Endothelial cell of umbilical vein (primary cell): ENCODE data around the gene INTS1. TPM values are rescaled to one million over a fixed set of nuclear protein-coding genes. Genes with fewer than 3 reads are reported as not detected.

Experiments used
- BruUV-seq: library from RNA; stranded (reverse); fragments of 400-500 nt; replicated peaks from 2 replicates; lab custom pipeline; 2021; lab: Mats Ljungman, UMichigan
- CTCF ChIA-PET: fragments of 300-600, 350-600 bp; sonication (Branson Sonifier 250); formaldehyde crosslinking; loops from one replicate; lab custom pipeline; 2021; ENCODE audit warnings: antibody characterized with exemption, inconsistent platforms; lab: Charles Lee
- POLR2A ChIA-PET: fragments of 300-600, 350-600 bp; sonication (Branson Sonifier 250); formaldehyde crosslinking; loops from one replicate; lab custom pipeline; 2021; ENCODE audit warnings: antibody characterized with exemption, inconsistent platforms; lab: Charles Lee
- DNase-seq: peaks from one replicate; pipeline ENCODE4 v3.0.0-alpha.2; 2011; ENCODE audit warnings: low read depth, low spot score
- FAIRE-seq: peaks from 2 replicates; lab custom pipeline; 2011; peaks lifted over from hg19 to GRCh38; lab: Jason Lieb, UNC
- H2AFZ ChIP-seq: 2 replicates; pipeline ENCODE4 v1.6.0; 2012; ENCODE audit warnings: low read depth, low read length, control low read depth, inconsistent platforms
- H3K27ac ChIP-seq: 2 replicates; pipeline ENCODE4 v1.5.1; 2011; ENCODE audit warnings: low read depth, mild to moderate bottlenecking, control low read depth, low read length, moderate library complexity; ENCODE audit not compliant: insufficient read depth
- H3K27me3 ChIP-seq, 2 experiments: 2 replicates each; pipeline versions ENCODE4 v1.6.0 to v1.6.1; 2011; ENCODE audit warnings: low read length in 2 of 2, mixed read lengths in 1 of 2; ENCODE audit not compliant: control insufficient read depth in 2 of 2, insufficient read depth in 2 of 2
- H3K36me3 ChIP-seq, 2 experiments: 2 replicates in 1 of 2; 3 replicates in 1 of 2; pipeline ENCODE4 v1.5.1; 2011; ENCODE audit warnings: low read length in 2 of 2, mild to moderate bottlenecking in 1 of 2, moderate library complexity in 1 of 2; ENCODE audit not compliant: control insufficient read depth in 2 of 2, insufficient read depth in 2 of 2; ENCODE audit errors: extremely low read depth in 1 of 2
- H3K4me1 ChIP-seq: 3 replicates; pipeline ENCODE4 v1.5.1; 2011; ENCODE audit warnings: mild to moderate bottlenecking, low read length; ENCODE audit not compliant: control insufficient read depth, insufficient read depth; ENCODE audit errors: extremely low read depth
- H3K4me2 ChIP-seq: 2 replicates; pipeline ENCODE4 v1.6.1; 2011; ENCODE audit warnings: low read length, control low read depth, mixed read lengths; ENCODE audit not compliant: insufficient read depth
- H3K4me3 ChIP-seq, 3 experiments: fragments of 200-600 bp in 1 of 3; sonication (generic), shearing (Covaris generic) in 1 of 3; replicated peaks in 1 of 3; 2 replicates each; pipeline ENCODE4 v1.5.1; 2011 to 2016; ENCODE audit warnings: control low read depth in 3 of 3, low read length in 3 of 3, mild to moderate bottlenecking in 2 of 3, inconsistent platforms in 1 of 3, low read depth in 1 of 3, moderate library complexity in 1 of 3; ENCODE audit not compliant: insufficient read depth in 1 of 3
- H3K79me2 ChIP-seq: 2 replicates; pipeline ENCODE4 v1.6.0; 2012; ENCODE audit warnings: low read length, inconsistent platforms; ENCODE audit not compliant: control insufficient read depth, insufficient read depth
- H3K9ac ChIP-seq: replicated peaks from 2 replicates; pipeline ENCODE3; 2011; ENCODE audit warnings: low read length, control low read depth; ENCODE audit not compliant: insufficient read depth; ENCODE audit errors: extremely low read depth
- H3K9me1 ChIP-seq: replicated peaks from 3 replicates; pipeline ENCODE4 v1.6.0; 2011; ENCODE audit warnings: mild to moderate bottlenecking, low read length; ENCODE audit not compliant: control insufficient read depth, insufficient read depth; ENCODE audit errors: extremely low read depth
- H3K9me3 ChIP-seq: replicated peaks from 2 replicates; pipeline ENCODE4 v1.5.1; 2012; ENCODE audit warnings: low read length, inconsistent platforms; ENCODE audit not compliant: control insufficient read depth, insufficient read depth
- H4K20me1 ChIP-seq: replicated peaks from 2 replicates; pipeline ENCODE3; 2011; ENCODE audit warnings: mild to moderate bottlenecking, low read length; ENCODE audit not compliant: control insufficient read depth, insufficient read depth; ENCODE audit errors: extremely low read depth
- CTCF ChIP-seq, 2 donors: IDR thresholded peaks; 1 replicate in 1 of 2; 2 replicates in 1 of 2; pipeline ENCODE4 v1.5.1; 2011; ENCODE audit warnings: low read length in 2 of 2, mild to moderate bottlenecking in 2 of 2, moderate library complexity in 2 of 2, control low read depth in 1 of 2, inconsistent platforms in 1 of 2, low read depth in 1 of 2; ENCODE audit not compliant: insufficient read depth in 1 of 2; ENCODE audit errors: extremely low read depth in 1 of 2
- EZH2 ChIP-seq: IDR thresholded peaks from 2 replicates; pipeline ENCODE4 v1.6.1; 2012; ENCODE audit warnings: borderline replicate concordance, low read depth, mild to moderate bottlenecking, moderate library complexity, low read length, inconsistent platforms; ENCODE audit not compliant: severe bottlenecking
- FOS ChIP-seq: IDR thresholded peaks from 2 replicates; pipeline ENCODE4 v1.6.1; 2011; ENCODE audit warnings: mild to moderate bottlenecking, low read length, moderate library complexity, borderline replicate concordance; ENCODE audit not compliant: insufficient read depth
- GATA2 ChIP-seq: IDR thresholded peaks from 2 replicates; pipeline ENCODE4 v1.7.0; 2011; ENCODE audit warnings: low read depth, mild to moderate bottlenecking, moderate library complexity, mixed read lengths, low read length; ENCODE audit not compliant: insufficient read length, insufficient read depth
- MYC ChIP-seq: IDR thresholded peaks from one replicate; pipeline ENCODE4 v1.6.1; 2011; ENCODE audit warnings: mild to moderate bottlenecking, low read depth, low read length
- POLR2AphosphoS5 ChIP-seq: IDR thresholded peaks from 2 replicates; pipeline ENCODE4 v1.6.1; 2012; ENCODE audit warnings: low read depth, mild to moderate bottlenecking, control low read depth, low read length, moderate library complexity; ENCODE audit not compliant: insufficient read depth
- dilution Hi-C: fragments of 300-500 bp; cut with MboI; formaldehyde crosslinking; loops from one replicate; pipeline ENCODE4 v1.15.0; 2019; ENCODE audit warnings: low sequenced_read_pairs; ENCODE audit not compliant: extremely low pct_ligation_motif_present
- intact Hi-C: fragments of 100-400 bp; cut with micrococcal nuclease; formaldehyde crosslinking; loops from one replicate; pipeline ENCODE4 v1.10.0; 2022
- polyA plus RNA-seq, 4 experiments: library from polyadenylated mRNA; depleted of rRNA in 3 of 4; stranded (reverse) in 3 of 4; unstranded in 1 of 4; fragments of >200 nt; gene quantifications; 2 replicates each; pipeline versions ENCODE4 v1.2.1 to v1.2.3, GENCODE V29; 2011 to 2012; ENCODE audit warnings: missing spikeins in 1 of 4
- total RNA-seq: library from RNA; stranded (reverse); gene quantifications from 2 replicates; pipeline ENCODE4 v1.2.3, GENCODE V29; 2021
- TF ChIP-seq, protein P1 (sequence below): IDR thresholded peaks from 2 replicates; pipeline ENCODE4 v1.6.1; 2011; ENCODE audit not compliant: insufficient read depth, insufficient read length

INTS1 gene
- total and polyA plus RNA-seq, 2 donors (not counting 3 experiments of a cell fraction or from before 2014, with no cell fraction given), result 57.8 to 116 TPM

GRCh38 chr7:1537535-1538412 lies 33.6 kb upstream of the INTS1 start:
- FAIRE-seq (peak; percentile 99), DNase-seq (peak; percentile 100)
- Histone ChIP-seq H3K4me1 (peaks cover 50% of the 10 kb centered on the region), H3K27me3 (no peaks in the 10 kb centered on the region), H3K79me2 (peaks cover 47% of the 10 kb centered on the region), H3K9me3 (no peaks in the 10 kb centered on the region), H4K20me1 (no peaks in the 10 kb centered on the region), H3K4me3 (peak overlapping the region in 2 of 3 experiments; percentile 25 to 45), H2AFZ (no peak overlapping the region), H3K9ac (peak overlapping the region; percentile 98), H3K27ac (peak overlapping the region; percentile 97), H3K9me1 (no peaks in the 10 kb centered on the region), H3K4me2 (peak overlapping the region; percentile 41), H3K36me3 (peaks cover 6 to 21% of the 10 kb centered on the region in 2 experiments)
- TF ChIP-seq, protein P1, sequence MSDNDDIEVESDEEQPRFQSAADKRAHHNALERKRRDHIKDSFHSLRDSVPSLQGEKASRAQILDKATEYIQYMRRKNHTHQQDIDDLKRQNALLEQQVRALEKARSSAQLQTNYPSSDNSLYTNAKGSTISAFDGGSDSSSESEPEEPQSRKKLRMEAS, result peak; percentile 91
- TF ChIP-seq MYC (no peak), EZH2 (no peak), FOS (peak; percentile 6), POLR2AphosphoS5 (peak; percentile 81), GATA2 (peak; percentile 88), CTCF (IDR thresholded peaks at IDR 0.05; ENCODE audit: extremely low read depth in 1 of 2, insufficient read depth in 1 of 2, low read depth in 1 of 2, low read length in 2 of 2) (no peak)
- dilution Hi-C loops, result no loop called here
- POLR2A ChIA-PET, result no interaction called here
- TSS peak; percentile 8 for BruUV-seq
- CTCF ChIA-PET, result interaction anchor here (0.6 to 1.2 kb wide), 3 partner anchors 11 to 22 kb away, joined by 3 to 6 read pairs (median 3); partner anchors contain the start of gene TMEM184A
- intact Hi-C loops, result loop anchor here (1.0 kb wide), 2 partner anchors 17 to 33 kb away; partner anchors contain the start of gene INTS1
